ENCODE data around the gene MAMLD1. TPM values are rescaled to one million over a fixed set of nuclear protein-coding genes. Genes with fewer than 3 reads are reported as not detected.

Gene MAMLD1
- total RNA-seq, 3 donors from 2014 or later = 5.8 to 6.1 (median 6.1) TPM

DNA sequence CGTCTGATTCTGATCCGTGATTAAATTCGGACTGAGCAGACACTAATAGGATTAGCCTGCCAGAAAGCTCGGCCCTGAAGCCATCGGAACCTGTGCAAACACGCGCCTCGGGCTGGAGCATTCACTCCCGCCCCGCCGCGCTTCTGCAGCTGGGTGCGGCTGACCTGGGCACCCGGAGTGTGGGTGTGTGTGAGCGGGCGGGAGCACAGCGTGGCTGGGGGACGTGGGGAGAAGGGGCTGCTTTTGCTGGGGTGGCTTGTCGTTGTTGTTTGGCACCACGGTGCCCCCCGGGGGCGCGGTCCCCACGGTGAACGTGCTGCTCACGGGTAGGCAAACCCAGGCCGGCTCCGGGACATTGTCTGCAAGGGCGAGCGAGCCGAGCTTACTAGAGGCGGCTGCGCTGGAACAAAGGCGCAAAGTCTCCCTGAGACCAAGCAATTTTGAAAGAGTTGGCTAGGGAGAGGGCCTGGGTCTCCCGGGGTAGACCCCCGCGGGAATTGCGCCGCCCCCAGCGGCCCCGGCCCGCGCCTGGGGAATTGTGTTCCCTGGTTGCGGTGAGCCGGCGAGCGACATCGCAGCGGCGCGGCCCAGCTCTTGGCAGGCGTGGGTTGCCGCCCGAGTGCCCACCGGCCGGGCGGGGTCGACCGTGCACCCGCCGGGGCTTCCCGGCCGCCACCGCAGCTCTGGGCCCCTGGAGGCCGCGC is 1.4 kb downstream of the MAMLD1 start:
- H3K27me3 Mint-ChIP-seq (ENCODE audit: low read depth) = peaks cover 22% of the 10 kb centered on the region
- no peaks in the 10 kb centered on the region for H3K36me3 Mint-ChIP-seq (ENCODE audit: insufficient read depth)
- DNase-seq (no peak), ATAC-seq (peak in 1 of 2 donors; percentile 6)
- H3K4me1 Mint-ChIP-seq (ENCODE audit: low read depth) = peaks cover 28% of the 10 kb centered on the region
- H3K4me3 Mint-ChIP-seq = peak overlapping the region; percentile 74
- no peaks in the 10 kb centered on the region for H3K9me3 Mint-ChIP-seq

DNA sequence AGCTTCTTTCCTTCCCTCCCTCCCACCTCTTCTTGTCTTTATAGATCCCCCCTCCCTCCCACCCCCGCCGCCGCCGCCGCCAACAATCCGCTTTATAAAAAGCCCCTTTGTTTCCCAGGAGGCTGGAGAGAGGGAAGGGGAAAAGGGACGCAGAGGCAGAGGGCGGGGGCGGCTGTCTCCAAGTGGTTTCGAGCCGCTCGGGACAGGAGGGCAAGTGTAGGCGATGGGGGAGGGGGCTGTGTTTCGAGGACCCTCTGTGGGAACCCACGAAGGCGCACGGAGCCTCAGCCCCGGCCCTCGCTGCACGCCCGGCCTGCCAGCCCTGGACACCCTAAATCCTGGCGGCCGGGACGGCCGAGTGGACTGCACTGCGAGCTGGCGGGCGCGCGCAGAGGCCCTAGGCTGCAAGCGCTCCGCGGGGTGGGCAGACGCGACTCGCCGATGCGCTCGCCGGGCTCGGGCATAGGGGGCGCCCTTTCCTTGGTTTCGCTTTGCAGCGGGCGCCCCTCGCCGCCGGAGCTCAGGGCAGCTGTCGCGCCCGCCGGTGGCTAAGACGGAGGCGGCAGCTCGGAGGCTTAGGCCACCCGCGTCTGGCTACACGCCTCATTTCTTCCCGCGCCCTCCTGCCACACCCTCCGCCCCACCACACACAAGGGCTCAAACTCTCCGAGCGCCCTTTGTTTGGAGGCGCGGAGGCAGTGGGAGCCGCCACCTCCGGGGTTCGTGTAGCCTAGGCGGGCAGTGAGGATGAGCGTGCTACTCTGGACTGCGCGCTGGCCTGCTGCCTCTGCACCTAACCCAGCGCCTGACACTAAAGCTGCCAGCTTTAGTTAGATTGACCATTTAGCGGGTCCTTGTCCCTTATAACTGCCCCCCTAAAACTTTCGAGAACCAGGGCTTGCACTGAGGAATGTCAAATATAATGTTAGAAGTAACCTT is 2.2 kb downstream of the MAMLD1 start:
- H3K9me3 Mint-ChIP-seq = no peaks in the 10 kb centered on the region

DNA sequence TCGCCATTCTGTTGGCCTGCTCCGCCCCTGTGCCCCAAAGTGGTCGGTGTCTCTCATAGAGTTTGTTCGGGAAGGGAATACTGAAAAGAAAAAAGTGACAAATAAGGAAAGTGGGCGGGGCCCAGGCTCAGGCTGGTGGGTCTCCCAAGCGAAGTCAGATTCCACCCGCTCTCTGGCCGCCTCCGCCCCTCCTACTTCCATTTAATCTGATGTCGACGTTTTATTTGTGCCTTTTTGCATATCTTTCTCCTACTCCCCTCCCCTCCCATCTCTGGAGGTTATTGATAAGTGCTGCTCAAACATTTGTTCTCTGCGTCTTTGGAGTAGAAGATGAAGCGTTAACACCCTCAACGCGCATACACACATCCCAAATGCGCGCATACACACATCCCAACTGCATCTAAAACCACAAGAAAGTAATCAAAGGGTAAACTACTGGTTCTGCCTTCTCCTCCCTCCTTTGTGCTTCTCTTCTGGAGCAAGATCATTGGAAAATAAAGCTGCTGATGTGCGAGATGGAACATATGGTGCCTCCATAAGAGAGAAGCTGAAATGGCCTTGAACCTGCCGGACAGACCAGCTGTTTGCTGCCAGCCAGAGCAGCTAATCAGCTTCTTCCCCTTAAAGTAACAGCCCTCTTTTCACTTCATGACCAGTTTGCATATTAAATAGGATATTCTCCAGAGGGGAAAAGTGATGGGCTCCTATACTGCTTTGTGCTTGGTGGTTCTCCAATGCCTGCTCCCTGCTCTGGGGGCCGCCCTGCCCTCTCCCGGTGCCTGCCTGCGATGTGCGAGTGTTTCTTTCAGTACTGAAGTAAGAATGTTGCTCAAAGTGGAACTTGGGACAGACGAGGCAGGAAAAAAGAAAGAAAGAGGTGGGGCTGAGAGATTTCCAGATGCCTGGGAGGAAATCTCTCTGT is 3.1 kb downstream of the MAMLD1 start:
- no peak for ATAC-seq
- no peaks in the 10 kb centered on the region for H3K9me3 Mint-ChIP-seq

More for the DNA sequence above, 2.2 kb downstream of the MAMLD1 start:
- Mint-ChIP-seq H3K4me1 (ENCODE audit: low read depth) (peaks cover 25% of the 10 kb centered on the region), H3K4me3 (peak overlapping the region; percentile 78), H3K27me3 (ENCODE audit: low read depth) (peaks cover 14% of the 10 kb centered on the region), H3K36me3 (ENCODE audit: insufficient read depth) (no peaks in the 10 kb centered on the region)
- ATAC-seq = peak; percentile 11 to 13
- DNase-seq = peak; percentile 70

DNA sequence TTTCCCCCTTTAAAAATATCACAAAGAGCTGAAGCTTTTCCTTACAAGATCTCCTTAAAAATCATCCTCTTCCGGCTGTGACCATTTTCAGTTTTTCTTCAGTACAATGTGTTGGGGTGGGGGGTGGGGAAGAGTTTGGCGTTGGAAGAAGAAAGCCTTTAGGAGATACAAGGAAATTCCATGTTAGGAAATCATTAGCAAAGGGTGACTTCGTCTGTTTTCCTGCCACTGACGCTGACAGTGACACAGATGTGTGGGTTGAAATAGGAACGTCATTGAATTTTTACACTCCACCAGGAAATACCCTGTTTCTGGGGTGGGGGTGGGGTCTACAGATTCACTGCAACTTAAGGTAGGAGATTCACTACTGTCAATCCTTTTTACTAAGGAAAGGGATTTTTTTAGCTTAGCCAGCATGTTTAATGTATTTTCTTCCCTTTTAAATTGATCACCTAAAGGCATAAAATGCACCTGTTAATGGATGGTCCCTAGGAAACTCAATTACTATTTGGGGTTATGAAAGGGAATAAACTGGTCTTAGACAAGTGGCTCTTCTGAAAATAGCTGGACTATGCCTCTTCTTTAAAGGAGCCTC is 3.9 kb downstream of the MAMLD1 start:
- H3K27me3 Mint-ChIP-seq (ENCODE audit: low read depth) = peaks cover 7% of the 10 kb centered on the region
- H3K36me3 Mint-ChIP-seq (ENCODE audit: insufficient read depth) = no peaks in the 10 kb centered on the region
- peaks cover 15% of the 10 kb centered on the region for H3K4me1 Mint-ChIP-seq (ENCODE audit: low read depth)
- H3K4me3 Mint-ChIP-seq = peak overlapping the region; percentile 78
- H3K9me3 Mint-ChIP-seq = no peaks in the 10 kb centered on the region
- DNase-seq (no peak), ATAC-seq (no peak)

More for the DNA sequence above, 3.1 kb downstream of the MAMLD1 start:
- H3K4me1 Mint-ChIP-seq (ENCODE audit: low read depth) = peaks cover 21% of the 10 kb centered on the region
- H3K36me3 Mint-ChIP-seq (ENCODE audit: insufficient read depth) = no peaks in the 10 kb centered on the region
- peak overlapping the region; percentile 78 for H3K4me3 Mint-ChIP-seq
- peaks cover 10% of the 10 kb centered on the region for H3K27me3 Mint-ChIP-seq (ENCODE audit: low read depth)
- no peak for DNase-seq

DNA sequence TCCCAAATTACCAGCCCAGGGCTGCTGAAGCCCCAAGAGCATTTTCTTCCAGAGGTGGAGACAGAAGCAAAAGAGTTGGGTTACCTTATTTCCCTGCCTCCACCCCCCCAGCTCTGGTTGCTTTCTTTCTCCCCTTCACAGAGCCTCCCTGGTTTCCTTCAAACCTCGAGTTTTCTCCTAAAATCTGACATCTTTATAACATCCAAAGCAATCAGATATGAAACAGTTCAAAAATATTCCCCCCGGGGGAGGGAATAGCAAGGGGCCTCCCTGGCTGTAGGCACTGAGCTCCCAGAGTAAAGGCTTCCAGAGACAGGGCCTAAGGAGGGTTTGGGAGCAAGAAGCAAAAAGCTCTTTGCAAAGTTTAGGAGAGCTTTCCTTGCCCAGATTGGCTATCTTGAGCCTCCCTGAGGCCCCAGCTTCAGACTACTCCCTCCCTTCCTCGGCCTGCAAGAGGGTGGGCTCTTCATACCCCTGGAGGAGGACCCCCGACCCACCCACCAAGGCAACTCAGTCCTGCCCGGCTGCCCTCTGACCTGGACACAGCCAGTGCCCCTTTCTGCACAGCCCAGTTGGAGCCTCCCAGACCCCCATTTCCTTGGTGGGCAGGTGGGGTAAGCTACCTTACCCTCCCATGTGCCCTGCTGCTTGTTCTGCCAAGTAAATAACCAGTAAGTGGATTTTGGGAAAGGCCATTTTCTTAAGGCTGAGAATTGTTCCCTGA is 7.6 kb downstream of the MAMLD1 start:
- no peak overlapping the region for H3K4me3 Mint-ChIP-seq
- ATAC-seq (no peak), DNase-seq (no peak)
- no peaks in the 10 kb centered on the region for H3K9me3 Mint-ChIP-seq
- no peaks in the 10 kb centered on the region for H3K36me3 Mint-ChIP-seq (ENCODE audit: insufficient read depth)
- H3K27me3 Mint-ChIP-seq (ENCODE audit: low read depth) = peaks cover 3% of the 10 kb centered on the region
- peaks cover 11% of the 10 kb centered on the region for H3K4me1 Mint-ChIP-seq (ENCODE audit: low read depth)

DNA sequence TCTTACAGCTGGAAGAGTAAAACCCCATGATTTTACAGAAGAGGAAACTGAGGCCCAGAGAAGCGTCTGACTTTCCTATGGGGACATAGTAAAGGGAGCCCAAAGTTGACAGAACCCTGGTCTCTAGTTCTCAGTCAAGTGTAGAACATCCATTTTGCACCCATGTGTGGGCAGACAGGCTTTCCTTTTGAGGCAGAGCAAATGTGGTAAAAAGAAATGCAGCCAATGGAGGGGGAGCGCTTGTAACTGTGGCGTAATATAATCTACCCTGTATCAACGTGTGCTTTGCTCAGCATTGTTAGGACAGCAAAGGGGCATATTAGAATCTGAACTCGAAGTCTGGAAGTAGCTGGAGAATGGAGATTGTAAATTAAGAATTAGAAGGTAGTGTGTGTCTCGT is 8.8 kb downstream of the MAMLD1 start:
- Mint-ChIP-seq H3K27me3 (ENCODE audit: low read depth) (no peaks in the 10 kb centered on the region), H3K4me3 (no peak overlapping the region), H3K9me3 (no peaks in the 10 kb centered on the region), H3K36me3 (ENCODE audit: insufficient read depth) (no peaks in the 10 kb centered on the region), H3K4me1 (ENCODE audit: low read depth) (peaks cover 1% of the 10 kb centered on the region)
- DNase-seq = no peak
- no peak for ATAC-seq

DNA sequence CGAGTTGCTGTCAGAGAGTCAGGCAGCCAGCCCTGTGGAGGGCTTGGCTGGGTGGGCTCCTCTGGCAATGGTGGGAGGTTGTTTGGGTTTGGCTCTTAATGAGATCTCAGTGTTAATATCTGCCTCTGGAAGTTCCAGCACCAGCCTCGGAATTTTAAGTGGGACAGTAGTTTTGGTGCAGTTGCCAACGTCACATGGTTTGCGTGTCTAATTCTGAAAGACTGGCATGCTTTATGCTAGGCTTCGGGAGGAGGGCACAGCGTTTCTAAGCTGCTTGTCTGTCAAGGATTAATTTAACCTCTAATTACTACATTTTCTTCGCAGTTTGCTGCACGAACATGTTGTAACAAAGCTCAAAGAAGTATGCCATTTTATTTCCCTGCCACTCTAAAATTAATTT is 9.2 kb downstream of the MAMLD1 start:
- Mint-ChIP-seq H3K27me3 (ENCODE audit: low read depth) (no peaks in the 10 kb centered on the region), H3K4me1 (ENCODE audit: low read depth) (no peaks in the 10 kb centered on the region), H3K36me3 (ENCODE audit: insufficient read depth) (no peaks in the 10 kb centered on the region), H3K9me3 (no peaks in the 10 kb centered on the region), H3K4me3 (no peak overlapping the region)
- ATAC-seq (no peak), DNase-seq (no peak)

DNA sequence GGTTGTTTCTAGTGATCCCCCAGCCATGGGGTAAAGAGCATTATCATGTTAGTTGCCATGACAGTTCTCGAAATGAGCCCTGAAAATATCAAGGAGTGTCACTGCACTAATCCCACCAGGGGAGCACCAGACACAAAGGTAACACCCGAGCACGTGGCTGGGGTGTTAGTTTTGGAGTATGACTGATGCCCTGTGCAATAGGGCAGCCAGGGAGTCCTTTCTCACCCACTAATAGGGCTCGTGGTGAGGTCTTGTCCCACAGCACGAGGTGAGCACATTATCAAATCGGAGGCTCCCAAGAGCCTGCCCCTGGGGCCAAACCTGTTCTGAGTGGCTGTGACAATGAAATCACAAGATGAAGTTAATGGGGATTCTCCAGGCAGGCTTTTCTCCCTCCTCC is 9.6 kb downstream of the MAMLD1 start:
- ATAC-seq (no peak), DNase-seq (no peak)
- no peaks in the 10 kb centered on the region for H3K9me3 Mint-ChIP-seq
- no peaks in the 10 kb centered on the region for H3K36me3 Mint-ChIP-seq (ENCODE audit: insufficient read depth)
- no peaks in the 10 kb centered on the region for H3K27me3 Mint-ChIP-seq (ENCODE audit: low read depth)
- H3K4me3 Mint-ChIP-seq = no peak overlapping the region
- H3K4me1 Mint-ChIP-seq (ENCODE audit: low read depth) = no peaks in the 10 kb centered on the region

DNA sequence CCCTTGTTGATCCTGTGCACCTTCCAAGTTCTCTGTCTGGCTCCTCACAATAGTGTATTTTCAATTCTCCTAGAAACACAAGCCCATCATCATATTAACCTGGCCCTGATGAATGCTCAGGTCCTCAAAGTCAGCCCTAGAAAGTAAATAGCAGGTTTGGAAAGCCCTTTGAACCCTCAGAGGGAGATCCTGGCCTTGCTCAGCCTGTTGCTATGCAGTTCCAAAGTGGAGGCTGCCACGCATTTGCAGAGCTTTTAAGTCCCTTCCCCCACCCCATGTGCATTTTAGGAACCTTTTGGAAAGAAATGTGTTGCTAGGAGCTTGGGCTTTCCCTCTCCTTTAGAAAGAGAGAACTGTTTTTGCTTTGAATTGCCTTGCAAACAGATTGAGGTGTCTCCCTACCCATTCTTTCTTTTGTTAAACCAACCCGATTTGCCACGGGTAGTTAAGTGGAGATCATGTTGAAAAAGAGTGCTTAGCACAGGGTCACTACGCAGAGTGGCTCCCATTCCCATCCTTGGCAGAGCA is 12.2 kb downstream of the MAMLD1 start:
- ATAC-seq = no peak
- DNase-seq = no peak
- H3K4me1 Mint-ChIP-seq (ENCODE audit: low read depth) = no peaks in the 10 kb centered on the region
- H3K27me3 Mint-ChIP-seq (ENCODE audit: low read depth) = no peaks in the 10 kb centered on the region
- no peaks in the 10 kb centered on the region for H3K9me3 Mint-ChIP-seq
- no peak overlapping the region for H3K4me3 Mint-ChIP-seq
- H3K36me3 Mint-ChIP-seq (ENCODE audit: insufficient read depth) = no peaks in the 10 kb centered on the region

DNA sequence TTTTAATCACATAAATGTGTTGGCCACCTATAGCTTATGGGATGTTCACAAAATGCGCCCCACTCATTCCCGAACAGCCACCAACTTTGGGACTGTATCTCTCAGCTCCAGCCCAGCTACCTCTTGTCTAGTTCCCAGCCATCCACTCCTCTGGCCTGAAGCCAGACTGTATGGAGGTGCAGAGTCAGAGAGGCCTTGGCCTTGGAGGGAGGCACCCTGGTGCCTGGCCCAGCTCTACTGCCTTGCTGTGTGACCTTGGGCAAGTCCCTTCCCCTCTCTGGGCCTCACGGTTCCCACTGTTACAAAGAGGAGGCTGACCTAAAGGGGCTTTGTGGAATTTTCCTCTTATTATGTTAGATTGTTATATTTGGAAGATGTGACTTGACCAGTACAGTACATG is 13.9 kb downstream of the MAMLD1 start:
- no peak overlapping the region for H3K4me3 Mint-ChIP-seq
- ATAC-seq (no peak), DNase-seq (no peak)
- H3K36me3 Mint-ChIP-seq (ENCODE audit: insufficient read depth) = no peaks in the 10 kb centered on the region
- H3K27me3 Mint-ChIP-seq (ENCODE audit: low read depth) = no peaks in the 10 kb centered on the region
- peaks cover 2% of the 10 kb centered on the region for H3K4me1 Mint-ChIP-seq (ENCODE audit: low read depth)
- H3K9me3 Mint-ChIP-seq = no peaks in the 10 kb centered on the region

DNA sequence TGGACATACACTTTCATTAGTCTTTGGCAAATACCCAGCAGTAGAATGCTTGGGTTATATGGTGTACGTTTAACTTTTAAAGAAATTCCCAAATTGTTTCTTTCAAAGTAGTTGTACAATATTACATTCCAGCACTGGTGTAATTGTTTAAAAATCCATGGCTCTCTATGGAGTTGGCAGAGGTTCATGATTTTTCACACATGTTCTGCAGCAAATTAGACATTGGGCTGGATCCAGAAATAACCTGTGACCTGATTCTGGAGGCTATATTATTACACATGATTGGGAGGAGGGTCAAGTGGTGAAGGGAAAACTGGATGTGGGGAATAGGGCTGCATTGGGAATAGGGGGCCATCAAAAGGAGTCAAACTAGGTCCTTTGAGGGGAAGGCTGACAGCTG is 41.9 kb downstream of the MAMLD1 start:
- Mint-ChIP-seq H3K4me3 (no peak overlapping the region), H3K36me3 (ENCODE audit: insufficient read depth) (no peaks in the 10 kb centered on the region), H3K27me3 (ENCODE audit: low read depth) (no peaks in the 10 kb centered on the region), H3K4me1 (ENCODE audit: low read depth) (peaks cover 4% of the 10 kb centered on the region), H3K9me3 (no peaks in the 10 kb centered on the region)
- ATAC-seq (no peak), DNase-seq (no peak)

DNA sequence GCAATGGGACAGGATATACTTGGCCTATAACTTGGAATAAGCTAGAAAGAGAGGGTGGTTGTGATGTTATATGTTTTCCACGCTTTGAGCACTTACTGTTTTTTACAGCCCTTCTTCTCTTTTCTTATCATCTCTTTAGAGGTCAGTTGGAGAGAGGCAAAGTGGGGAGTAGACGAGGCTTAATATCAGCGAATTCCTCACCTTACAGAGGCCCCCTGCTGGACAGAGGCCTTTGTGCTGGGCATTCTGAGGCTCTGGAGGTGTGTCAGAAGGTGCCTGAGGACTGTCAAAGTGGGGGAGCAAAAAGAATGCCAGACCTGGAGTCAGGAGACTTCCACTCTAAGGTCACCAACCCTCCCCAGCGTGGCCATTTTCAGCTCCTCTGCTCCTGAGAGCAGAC is 42.5 kb downstream of the MAMLD1 start:
- H3K27me3 Mint-ChIP-seq (ENCODE audit: low read depth) = no peaks in the 10 kb centered on the region
- H3K4me3 Mint-ChIP-seq = no peak overlapping the region
- no peak for ATAC-seq
- no peaks in the 10 kb centered on the region for H3K36me3 Mint-ChIP-seq (ENCODE audit: insufficient read depth)
- no peaks in the 10 kb centered on the region for H3K9me3 Mint-ChIP-seq
- H3K4me1 Mint-ChIP-seq (ENCODE audit: low read depth) = peaks cover 10% of the 10 kb centered on the region
- DNase-seq = no peak

DNA sequence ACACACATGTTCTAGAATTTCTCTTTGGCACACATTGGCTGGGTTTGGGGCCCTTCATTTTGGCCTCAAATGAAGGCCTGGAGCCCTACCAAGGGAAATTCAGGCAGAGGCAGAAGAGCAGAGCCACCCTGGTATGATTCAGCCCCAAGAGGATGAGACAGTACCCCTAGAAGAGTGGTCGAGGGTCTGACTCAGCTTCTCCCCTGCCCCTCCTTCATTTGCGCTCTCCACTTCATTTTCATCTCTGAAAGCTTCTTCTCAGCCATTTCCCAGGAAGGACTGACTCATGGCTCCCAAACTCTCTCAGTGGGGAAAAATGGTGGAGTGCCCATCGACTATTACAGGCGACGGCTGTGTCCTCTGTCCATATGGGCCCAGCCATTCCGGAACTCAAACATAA is 43.5 kb downstream of the MAMLD1 start:
- ATAC-seq = peak in 1 of 2 donors; percentile 46
- H3K36me3 Mint-ChIP-seq (ENCODE audit: insufficient read depth) = no peaks in the 10 kb centered on the region
- H3K4me3 Mint-ChIP-seq = no peak overlapping the region
- no peaks in the 10 kb centered on the region for H3K27me3 Mint-ChIP-seq (ENCODE audit: low read depth)
- peaks cover 15% of the 10 kb centered on the region for H3K4me1 Mint-ChIP-seq (ENCODE audit: low read depth)
- H3K9me3 Mint-ChIP-seq = no peaks in the 10 kb centered on the region
- DNase-seq = no peak
